Limb (tissue), 2 donors: Measurements from ENCODE around the gene CCDC27.

ENCODE experiments used
- DNase-seq, 2 donors: peaks; one replicate each; pipeline ENCODE4 v3.0.0-alpha.2; 2016; ENCODE audit errors: extremely low spot score in 2 of 2

Gene CCDC27

DNA sequence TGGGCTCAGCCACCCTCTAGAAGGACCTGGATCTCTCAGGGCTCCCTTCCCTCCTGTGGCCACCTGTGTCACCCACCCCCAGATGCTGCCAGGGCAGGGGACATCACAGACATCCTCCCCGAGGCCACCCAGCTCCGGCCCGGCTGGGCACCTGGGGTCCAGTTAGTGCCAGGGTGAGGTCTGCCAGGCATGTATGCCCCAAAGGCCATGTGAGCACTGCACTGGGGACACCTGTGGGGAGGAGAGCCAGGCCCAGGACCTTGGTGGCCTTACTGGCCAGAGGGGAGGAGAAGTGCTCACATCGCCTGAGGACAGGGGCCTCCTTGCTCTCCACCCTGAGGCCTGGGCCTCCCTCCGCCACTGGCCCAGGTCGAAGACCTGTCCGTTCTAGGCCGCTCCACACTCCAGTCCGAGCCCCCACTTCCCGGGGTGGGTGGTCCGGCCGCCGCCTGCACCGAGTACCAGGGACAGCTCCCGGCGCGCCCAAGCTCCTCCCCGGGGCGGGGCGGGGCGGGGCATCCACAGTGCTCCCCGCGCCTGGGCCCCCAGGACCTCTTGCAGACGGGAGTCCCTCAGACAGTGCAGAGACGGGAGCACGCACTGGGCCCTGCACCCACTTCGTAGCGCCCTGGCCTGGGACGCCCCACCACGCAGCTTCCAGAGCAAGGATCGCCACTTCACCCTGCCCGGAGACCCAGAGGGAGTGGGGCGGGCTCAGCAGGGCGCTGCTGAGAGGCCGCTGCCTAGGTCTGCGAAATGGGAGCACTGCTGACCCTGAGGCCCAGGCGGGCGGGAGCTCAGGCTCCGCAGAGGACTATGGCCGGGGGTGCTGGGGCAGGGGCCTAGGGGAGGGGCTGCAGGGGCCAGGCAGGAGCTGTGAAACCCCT lies 34.3 kb upstream of the CCDC27 start:
- peak in 1 of 2 donors; percentile 79 for DNase-seq

DNA sequence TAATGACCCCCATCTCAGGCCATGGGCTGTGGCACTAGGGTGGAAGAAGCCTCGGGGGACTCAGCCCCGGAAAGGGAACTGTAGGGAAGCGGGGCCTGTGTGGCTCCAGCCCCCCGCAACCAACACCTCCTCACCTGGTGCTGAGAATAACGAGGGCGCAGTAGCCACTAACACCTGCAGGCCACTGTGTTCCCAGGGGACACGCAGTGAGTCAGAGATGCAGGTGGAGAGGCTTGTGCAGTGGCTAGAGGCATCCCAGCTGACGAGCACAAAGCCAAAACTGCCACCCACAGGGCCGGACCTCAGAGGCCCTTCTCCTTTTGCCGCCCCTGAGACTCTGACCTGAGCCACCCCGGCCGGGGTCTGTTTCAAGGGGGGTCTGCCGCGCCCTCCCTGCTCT lies 33.5 kb upstream of the CCDC27 start:
- no peak for DNase-seq

DNA sequence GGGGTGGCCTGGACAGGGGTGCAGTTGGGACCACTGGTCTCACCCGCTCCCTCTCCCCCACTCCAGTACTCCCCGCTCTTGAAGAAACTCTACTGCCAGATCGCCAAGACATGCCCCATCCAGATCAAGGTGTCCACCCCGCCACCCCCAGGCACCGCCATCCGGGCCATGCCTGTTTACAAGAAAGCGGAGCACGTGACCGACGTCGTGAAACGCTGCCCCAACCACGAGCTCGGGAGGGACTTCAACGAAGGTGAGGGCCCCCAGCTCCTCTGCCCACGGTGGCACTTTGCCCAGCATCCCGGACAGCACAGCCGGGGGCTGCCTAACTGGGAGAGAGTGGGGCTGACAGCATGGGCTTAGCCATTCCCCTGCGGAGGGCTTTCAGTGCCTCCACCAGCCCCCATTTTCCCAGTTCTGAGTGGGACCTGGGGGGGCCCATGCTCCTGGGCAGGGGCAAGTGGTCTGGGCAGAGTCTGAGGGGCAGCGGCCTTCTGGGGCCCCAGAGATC lies 30.2 kb upstream of the CCDC27 start:
- no peak for DNase-seq

DNA sequence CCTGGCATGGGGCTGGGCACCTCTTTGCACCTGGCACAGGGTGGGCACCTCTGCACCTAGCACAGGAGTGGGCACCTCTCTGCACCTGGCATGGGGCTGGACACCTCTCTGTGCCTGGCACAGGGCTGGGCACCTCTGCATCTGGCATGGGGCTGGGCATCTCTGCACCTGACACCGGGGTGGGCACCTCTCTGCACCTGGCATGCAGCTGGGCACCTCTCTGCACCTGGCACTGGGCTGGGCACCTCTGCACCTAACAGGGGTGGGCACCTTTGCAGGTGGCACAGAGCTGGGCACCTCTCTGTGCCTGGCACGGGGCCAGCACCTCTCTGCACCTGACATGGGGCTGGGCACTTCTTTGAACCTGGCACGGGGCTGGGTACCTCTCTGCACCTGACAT lies 29.4 kb upstream of the CCDC27 start:
- DNase-seq = no peak

DNA sequence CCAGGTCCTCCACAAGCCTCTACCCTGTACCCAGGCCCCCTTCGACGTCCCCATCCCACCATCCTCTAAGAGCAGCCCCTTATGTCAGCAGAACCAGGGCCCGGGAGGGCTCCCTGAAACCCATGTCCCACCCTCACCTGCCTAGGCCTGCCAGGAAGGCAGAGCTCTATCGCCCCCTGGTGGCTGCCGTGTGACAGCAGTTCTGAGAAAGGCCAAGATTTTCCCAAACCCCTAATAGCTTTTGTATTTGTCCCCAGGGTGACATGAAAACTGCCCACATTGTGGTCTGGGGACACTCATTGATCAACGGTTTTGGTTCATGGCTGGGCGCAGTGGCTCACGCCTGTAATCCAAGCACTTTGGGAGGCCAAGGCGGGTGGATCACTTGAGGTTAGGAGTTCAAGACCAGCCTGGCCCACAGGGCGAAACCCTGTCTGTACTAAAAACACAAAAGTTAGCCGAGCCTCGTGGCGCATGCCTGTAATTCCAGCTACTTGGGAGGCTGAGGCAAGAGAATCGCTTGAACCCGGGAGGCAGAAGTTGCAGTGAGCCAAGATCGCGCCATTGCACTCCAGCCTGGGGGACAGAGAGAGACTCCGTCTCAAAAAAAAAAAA lies 27.7 kb upstream of the CCDC27 start:
- DNase-seq = peak; percentile 61 to 87

DNA sequence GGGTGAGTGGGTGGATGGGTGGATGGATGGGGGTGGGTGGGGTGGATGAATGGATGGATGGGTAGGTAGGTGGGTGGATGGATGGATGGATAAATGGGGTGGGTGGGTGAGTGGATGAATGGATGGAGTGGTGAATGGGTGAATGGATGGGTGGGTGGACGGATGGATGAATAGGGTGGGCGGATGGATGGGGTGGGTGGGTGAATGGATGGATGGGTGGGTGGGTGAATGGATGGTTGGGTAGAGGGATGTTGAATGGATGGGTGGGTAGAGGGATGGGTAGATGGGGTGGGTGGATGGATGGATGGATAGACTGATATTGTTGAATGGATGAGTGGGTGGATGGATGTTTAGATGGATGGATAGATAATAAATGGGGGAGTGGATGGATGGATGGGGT lies 26.9 kb upstream of the CCDC27 start:
- no peak for DNase-seq

DNA sequence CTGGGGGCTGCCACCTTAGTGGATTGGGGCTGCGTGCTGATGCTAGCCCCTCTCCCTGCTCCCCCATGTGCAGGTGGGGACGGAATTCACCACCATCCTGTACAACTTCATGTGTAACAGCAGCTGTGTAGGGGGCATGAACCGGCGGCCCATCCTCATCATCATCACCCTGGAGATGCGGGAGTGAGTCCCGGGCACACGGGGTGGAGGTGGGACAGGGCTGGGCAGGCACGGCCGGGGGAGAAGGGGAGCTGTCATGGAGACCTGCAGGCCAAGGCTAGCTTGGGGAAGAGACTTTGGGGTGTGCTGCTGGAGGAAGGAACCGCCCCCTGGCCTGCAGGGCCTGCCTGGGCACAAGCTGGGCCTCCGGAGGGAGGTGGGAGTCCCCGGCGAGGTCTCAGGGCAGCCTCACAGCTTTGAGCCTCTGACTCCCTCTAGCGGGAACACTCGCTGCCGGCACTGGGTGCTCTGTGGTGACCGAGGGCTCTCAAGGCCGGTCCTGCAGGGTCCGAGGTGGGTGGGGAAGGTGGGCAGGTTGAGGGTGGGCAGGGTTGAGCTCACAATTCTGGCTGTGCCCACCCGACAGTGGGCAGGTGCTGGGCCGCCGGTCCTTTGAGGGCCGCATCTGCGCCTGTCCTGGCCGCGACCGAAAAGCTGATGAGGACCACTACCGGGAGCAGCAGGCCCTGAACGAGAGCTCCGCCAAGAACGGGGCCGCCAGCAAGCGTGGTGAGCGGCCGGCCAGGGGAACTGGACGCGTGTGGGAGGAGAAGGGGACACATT lies 25.0 kb upstream of the CCDC27 start:
- no peak for DNase-seq

DNA sequence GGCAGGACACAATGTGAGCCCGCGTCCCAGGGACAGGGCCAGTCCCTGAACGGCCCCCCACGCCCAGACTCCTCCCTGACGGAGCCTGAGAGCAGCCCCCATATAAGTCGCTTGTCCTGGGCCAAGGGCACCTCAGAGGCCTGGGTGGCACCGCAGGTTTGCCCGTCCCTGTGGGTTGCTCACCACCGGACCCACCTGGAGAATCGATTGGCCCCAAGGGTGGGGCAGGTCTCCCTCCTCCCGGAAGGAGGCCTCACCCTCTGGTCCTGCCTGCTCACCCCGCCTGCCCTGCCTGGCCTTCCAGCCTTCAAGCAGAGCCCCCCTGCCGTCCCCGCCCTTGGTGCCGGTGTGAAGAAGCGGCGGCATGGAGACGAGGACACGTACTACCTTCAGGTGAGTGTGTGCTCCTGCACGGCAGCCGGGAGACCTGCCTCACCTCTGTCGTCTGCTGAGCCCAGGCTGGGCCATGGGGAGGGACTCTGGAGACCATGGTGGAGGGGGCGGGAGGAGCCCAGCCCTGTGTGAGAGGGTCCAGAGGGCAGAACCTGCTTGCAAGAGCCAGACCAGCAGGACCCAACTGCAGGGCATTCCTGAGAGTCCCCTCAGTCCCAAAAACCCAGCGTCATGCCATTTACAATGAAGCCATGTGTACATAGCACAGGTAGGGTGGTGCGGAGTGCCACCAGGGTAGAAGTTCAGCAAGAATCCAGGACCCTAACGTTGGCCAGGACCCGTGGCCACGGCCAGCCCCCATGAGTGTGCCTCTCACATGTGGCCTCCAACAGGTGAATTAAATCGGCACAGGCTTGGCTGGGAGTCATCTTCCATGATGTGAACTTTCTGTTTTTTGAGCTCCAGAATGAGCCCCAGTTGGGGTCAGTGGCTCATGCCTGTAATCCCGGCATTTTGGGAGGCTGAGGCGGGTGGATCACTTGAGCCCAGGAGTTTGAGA lies 24.1 kb upstream of the CCDC27 start:
- no peak for DNase-seq

DNA sequence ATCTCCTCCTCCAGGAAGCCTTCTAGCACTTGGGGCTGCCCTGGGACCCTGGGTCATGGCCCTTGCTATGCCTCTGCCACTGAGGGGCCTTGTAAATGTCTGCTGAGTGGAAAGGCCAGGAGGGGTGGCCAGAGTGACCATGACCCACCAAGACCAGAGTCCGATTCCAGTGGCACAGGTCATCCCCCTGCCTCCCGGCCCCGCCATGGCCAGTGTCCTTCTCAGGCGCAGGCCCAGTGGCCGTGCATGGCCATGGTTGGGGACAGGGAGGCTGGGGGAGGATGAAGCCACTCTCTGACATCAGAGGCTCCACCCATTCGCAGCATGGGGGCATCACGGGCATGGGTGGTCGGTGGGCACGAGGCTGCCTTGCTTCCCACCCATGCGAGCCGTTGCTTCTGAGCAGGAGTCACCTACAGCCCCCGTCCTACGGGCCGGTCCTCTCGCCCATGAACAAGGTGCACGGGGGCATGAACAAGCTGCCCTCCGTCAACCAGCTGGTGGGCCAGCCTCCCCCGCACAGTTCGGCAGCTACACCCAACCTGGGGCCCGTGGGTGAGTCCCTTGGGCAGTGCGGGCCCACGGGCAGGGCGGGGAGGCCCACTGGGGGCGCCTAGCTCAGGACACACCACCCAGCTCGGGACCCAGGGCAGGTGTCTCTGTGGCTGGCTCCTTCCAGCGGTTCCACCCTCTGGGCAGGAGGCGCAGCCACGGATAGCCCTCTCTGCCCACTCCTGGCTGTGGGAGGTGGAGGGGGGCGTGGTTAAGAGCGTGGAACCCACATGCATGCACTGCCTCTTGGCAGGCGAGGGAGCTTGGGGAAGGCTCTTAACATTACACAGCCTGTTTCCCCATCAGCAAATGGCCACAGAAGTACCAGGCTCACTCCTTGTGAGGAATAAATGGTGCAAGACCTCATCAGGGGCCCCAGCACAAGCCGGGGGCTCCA lies 22.4 kb upstream of the CCDC27 start:
- DNase-seq = no peak

DNA sequence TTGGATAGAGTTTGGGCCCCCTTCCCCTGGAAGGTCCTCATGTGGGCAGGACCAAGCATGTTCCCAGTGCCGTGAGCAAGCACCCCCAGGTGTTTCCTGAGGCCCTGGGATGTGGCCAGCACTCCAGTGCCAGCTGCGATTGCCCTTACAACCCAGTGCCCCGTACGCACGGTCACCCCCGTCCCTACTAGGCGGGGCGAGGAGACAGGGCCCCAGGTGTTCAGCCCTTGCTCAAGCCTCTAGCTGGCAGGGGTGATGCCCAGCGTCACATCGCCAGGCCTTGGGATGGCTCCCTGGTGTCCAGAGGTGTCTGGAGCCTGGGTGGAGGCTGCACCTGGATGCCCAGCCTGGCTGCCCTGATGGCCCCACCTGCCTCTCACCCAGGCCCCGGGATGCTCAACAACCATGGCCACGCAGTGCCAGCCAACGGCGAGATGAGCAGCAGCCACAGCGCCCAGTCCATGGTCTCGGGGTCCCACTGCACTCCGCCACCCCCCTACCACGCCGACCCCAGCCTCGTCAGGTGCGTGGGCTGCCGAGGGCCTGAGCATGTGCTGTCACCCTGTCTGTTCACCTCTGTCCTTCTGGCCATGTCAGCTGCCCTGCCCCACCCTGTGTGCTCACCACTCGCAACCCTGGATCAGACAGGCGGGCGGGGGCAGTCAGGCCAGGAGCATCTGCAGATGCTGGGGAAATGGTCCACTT lies 21.6 kb upstream of the CCDC27 start:
- DNase-seq = no peak

DNA sequence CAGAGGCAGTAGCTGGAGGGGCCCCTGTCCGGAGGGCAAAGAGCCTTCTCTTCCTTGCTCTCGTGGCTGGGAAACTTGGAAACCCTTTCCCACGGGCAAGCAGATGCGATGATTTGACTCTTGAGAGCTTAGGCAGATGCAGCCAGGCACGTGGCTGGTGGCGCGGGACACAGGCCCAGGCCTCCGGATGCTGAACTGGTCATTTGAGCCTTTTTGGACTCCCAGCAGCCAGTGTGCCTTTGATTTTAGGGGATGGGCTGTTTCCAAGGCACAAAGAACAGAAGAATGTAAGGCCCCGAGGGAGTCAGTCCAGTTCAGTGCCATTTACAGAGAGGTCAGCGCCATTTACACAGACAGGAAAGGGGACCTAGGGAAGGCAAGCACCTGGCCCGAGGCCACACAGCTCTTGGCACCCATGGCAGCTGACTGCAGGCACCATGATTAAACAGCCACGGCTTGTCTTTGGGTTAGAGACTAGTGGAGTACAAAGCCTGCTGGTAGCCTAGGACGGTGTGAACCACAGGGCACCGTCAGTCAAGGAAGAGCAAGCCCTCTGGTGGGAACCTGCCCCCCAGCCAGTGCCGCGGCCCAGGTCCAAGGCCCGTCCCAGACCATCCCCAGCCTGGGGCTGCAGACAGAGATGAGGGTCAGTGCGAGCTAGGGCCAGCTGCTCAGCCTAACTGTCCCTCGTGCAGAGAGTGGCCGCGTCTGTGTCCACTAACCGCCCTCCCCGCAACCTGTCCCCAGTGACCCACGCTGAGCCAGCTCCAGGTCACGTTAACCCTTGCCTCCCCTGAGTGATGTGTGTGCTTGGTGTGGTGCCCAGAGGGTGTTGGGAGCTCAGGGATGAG lies 20.4 kb upstream of the CCDC27 start:
- DNase-seq = no peak

DNA sequence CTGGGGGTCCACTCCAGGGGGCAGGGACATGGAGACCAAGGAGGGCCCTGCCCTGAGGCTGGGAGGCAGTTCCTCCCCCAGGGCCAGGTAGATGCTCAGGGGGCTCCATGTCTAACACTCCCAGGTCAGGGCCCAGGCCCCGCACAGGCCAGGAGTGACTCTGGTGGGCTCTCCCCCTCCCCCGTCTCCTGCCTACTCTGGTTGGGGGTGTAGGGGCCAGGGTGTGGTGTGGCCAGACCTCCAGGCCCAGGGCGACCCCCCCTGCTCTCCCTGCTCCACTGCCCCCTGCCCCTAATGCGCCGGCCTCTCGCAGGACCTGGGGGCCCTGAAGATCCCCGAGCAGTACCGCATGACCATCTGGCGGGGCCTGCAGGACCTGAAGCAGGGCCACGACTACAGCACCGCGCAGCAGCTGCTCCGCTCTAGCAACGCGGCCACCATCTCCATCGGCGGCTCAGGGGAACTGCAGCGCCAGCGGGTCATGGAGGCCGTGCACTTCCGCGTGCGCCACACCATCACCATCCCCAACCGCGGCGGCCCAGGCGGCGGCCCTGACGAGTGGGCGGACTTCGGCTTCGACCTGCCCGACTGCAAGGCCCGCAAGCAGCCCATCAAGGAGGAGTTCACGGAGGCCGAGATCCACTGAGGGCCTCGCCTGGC lies 19.7 kb upstream of the CCDC27 start:
- DNase-seq = no peak

DNA sequence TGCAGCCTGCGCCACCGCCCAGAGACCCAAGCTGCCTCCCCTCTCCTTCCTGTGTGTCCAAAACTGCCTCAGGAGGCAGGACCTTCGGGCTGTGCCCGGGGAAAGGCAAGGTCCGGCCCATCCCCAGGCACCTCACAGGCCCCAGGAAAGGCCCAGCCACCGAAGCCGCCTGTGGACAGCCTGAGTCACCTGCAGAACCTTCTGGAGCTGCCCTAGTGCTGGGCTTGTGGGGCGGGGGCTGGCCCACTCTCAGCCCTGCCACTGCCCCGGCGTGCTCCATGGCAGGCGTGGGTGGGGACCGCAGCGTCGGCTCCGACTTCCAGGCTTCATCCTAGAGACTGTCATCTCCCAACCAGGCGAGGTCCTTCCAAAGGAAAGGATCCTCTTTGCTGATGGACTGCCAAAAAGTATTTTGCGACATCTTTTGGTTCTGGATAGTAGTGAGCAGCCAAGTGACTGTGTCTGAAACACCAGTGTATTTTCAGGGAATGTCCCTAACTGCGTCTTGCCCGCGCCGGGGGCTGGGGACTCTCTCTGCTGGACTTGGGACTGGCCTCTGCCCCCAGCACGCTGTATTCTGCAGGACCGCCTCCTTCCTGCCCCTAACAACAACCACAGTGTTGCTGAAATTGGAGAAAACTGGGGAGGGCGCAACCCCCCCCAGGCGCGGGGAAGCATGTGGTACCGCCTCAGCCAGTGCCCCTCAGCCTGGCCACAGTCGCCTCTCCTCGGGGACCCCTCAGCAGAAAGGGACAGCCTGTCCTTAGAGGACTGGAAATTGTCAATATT lies 19.0 kb upstream of the CCDC27 start:
- no peak for DNase-seq

DNA sequence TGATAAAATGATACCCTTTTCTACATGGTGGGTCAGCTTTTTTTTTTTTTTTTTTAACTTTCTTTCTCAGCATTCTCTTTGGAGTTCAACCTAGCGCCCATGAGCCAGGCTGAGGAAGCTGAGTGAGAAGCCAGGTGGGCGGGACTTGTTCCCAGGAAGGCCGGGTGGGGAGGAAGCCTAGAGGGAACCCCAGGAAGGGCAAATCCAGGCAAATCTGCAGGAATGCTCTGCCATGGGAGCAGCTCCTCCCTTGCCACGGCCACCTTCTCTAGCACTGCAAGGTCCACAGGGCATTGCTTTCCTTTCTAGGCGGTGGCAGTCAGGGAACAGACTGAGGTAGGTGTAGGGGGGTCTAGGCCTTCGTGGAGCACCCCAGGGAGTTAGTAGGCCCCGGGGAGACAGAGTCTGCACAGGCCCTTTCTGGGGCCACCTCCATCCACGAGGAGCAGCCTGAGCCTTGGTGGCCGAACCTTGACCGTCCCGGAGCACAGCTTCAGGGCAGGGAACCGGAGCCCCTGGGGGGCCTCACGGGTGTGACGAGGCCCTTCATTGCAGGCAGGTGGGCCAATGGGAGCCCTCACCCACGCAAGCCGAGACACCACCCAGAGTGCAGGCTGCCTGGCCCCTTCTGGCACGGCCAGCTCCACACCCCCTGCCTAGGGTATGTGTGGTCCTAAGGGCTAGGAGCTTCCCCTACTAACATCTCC lies 18.2 kb upstream of the CCDC27 start:
- no peak for DNase-seq

DNA sequence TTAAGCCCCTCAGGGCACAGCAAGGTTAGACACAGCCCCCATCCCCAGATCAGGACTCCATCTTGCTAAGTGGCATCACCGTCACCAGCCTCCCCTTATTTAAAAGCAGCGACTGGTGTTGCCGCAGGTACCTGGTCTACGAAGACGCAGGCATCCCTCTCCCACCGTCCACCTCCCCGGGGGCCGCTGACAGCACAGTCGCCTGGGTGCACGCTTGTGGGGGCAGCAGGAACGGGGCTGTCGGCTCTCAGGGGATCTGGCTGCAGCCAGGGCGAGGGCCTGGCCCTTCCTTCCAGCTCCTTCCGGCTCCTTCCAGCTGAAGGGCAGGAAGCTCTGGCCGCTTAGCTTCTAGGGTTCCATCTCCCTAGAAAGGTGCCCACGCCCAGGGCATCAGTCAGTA lies 17.6 kb upstream of the CCDC27 start:
- DNase-seq = no peak

DNA sequence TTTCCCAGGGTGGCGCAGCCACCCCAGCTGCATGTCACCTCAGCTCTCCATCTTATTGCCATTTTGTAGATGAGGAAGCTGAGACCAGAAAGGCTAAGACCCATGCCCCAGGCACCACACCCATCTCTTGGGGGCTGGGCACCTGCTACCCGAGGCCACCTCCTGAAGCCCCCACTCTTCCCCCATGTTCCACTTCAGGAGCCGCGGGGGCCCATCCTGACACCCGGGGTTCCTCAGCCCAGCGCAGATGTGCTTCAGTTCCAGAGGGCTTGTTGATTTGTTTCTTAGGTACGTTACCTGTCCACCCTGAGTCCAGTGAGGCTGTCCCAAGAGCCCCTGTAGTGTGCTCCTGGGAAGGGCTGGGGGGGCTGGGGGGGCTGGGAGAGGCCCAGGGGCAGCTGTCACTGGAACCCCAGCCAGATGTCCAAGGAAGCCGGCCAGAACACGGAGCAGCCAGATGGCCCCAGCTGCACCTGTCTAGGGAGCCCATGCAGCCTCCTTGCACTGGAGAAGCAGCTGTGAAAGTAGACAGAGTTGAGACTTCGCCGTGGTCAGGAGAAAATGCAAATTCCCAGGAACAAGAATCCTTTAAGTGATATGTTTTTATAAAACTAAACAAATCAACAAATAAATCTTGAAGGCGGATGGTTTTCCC lies 17.1 kb upstream of the CCDC27 start:
- no peak for DNase-seq
